Effector CD4-positive, alpha-beta T cell (primary cell): ENCODE data around the gene LYST.
"Not testable (repeated sequence)": the region's sequence is repeated elsewhere in the genome, so short reads cannot be mapped to it uniquely, and the experiment has no call there.

Source experiments
- DNase-seq: peaks from one replicate; pipeline ENCODE4 v3.0.0-alpha.2; 2020
- total RNA-seq: gene quantifications from one replicate; lab custom pipeline; 2026; lab: John Stamatoyannopoulos, UW

LYST gene
- total RNA-seq: 136 reads per million, percentile 88 among the genes with 10 or more reads in this experiment

- peak; percentile 43 for DNase-seq
These were observed at the start of gene LYST for GRCh38 chr1:235866205-235866912. Gene LYST (minus strand): TSS chr1:235866906. CDS start chr1:235830417, 36,489 bp downstream.

GRCh38 chr1:235915489-235915888 is 48.8 kb upstream of the LYST start:
- not testable (repeated sequence) for DNase-seq

- DNase-seq: no peak
These were observed 46.6 kb upstream of the LYST start for GRCh38 chr1:235913311-235913710.

- no peak for DNase-seq
These were observed 45.2 kb upstream of the LYST start for GRCh38 chr1:235911876-235912275.

- DNase-seq: no peak
These were observed 44.6 kb upstream of the LYST start for GRCh38 chr1:235911300-235911662.

- no peak for DNase-seq
These were observed 43.9 kb upstream of the LYST start for GRCh38 chr1:235910357-235911299.

GRCh38 chr1:235908742-235909520 is 42.2 kb upstream of the LYST start:
- DNase-seq: no peak

GRCh38 chr1:235907897-235908240 is 41.2 kb upstream of the LYST start:
- DNase-seq: no peak

GRCh38 chr1:235907187-235907896 is 40.6 kb upstream of the LYST start:
- no peak for DNase-seq

- no peak for DNase-seq
These were observed 39.7 kb upstream of the LYST start for GRCh38 chr1:235906436-235906835.

GRCh38 chr1:235903809-235904208 is 37.1 kb upstream of the LYST start:
- DNase-seq: not testable (repeated sequence)

- no peak for DNase-seq
These were observed 36.2 kb upstream of the LYST start for GRCh38 chr1:235902677-235903542.

- no peak for DNase-seq
These were observed 34.8 kb upstream of the LYST start for GRCh38 chr1:235901461-235901860.

GRCh38 chr1:235898126-235898525 is 31.4 kb upstream of the LYST start:
- DNase-seq: no peak

GRCh38 chr1:235893840-235894239 is 27.1 kb upstream of the LYST start:
- DNase-seq: no peak

GRCh38 chr1:235892734-235893413 is 26.2 kb upstream of the LYST start:
- DNase-seq: no peak

GRCh38 chr1:235892202-235892601 is 25.5 kb upstream of the LYST start:
- no peak for DNase-seq

GRCh38 chr1:235888119-235888643 is 21.5 kb upstream of the LYST start:
- peak; percentile 30 for DNase-seq

GRCh38 chr1:235887676-235888075 is 21.0 kb upstream of the LYST start:
- no peak for DNase-seq

GRCh38 chr1:235885655-235886262 is 19.1 kb upstream of the LYST start:
- no peak for DNase-seq
